CD4-positive, alpha-beta T cell treated with Interferon gamma for 1 hour (primary cell): Measurements from ENCODE around the gene SPTB.
A peak's percentile ranks its signal among the peaks of the same experiment; 100 is the strongest.

Experiments used
- DNase-seq: peaks from one replicate; pipeline ENCODE4 v3.0.0-alpha.2; 2020

SPTB gene

GRCh38 chr14:64784006-64784405 lies 95.7 kb downstream of the SPTB start:
- no peak for DNase-seq

GRCh38 chr14:64782196-64782595 lies 97.5 kb downstream of the SPTB start:
- no peak for DNase-seq

DNA sequence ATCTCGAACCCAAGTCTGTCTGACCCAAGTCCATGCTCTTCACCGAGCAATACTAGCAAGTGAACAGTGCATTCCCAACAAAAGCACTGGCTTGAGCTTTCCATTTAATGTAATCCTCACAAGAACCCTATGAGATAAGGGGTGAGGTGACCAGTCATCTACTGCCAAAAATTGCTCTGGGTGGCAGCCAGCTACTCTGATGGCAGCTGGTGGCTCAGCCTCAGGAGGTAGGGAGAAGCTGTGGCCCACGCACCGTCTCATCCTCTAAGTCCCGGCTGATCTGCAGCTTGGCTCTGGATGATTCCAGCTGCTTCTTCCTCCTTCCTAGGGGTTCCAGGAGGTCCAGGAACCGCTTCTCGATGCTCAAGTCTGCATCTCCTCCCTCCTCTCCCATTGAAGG lies 100.2 kb downstream of the SPTB start:
- DNase-seq: no peak

DNA sequence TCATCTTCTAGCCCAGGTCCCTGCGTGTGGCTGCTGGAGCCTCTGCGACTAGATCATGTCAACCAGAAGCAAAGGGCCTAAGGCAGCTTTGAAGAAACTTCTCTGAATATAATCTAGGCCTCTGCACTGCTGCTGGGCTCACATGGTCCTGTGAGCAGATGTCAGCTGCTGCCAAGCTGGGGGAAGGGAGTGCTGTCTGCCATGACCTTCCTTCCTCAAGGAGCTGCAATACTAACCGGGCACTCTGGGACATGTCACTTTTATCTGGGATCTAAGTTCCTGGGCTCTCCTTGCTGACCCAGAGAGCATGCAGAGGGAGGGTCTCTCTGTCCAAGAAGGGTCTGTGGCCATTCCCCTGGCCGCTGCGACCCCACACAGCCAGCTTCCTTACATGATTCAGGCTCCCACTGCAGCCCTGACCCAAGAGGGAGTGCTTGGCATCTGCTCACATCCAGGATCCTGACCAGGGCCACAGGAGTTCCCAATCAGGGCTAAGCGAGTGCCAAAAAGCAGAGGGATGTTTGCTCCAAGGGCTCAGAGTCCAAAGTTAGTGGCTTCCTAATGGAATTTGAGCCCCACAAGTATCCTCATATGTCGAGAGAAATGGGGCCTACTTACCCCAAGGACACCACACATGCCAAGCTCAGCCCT lies 101.5 kb downstream of the SPTB start:
- DNase-seq: no peak

GRCh38 chr14:64777461-64777860 lies 102.2 kb downstream of the SPTB start:
- DNase-seq: no peak

- no peak for DNase-seq
These were observed 104.5 kb downstream of the SPTB start for GRCh38 chr14:64775081-64775777.

DNA sequence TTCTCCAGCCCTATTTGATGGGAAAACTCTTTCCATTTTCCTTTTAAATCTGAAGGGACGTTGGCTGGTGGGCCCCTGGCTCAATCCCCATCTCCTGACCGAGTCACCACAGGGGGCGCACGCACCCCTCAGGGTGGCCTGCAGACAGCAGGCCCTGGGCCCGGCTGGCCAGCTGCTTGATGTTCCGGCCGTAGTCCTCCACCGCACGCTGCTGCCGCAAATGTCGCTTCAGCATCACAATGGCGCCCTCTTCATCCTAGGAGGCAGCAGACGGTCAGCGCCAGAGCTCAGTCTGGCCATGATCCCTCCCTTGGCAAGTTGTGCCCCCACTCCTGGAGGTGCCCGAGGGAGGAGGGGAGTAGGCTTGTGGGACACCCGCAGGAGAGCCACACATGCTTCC lies 105.4 kb downstream of the SPTB start:
- DNase-seq: no peak

- DNase-seq: no peak
These were observed 106.1 kb downstream of the SPTB start for GRCh38 chr14:64773577-64773976.

DNA sequence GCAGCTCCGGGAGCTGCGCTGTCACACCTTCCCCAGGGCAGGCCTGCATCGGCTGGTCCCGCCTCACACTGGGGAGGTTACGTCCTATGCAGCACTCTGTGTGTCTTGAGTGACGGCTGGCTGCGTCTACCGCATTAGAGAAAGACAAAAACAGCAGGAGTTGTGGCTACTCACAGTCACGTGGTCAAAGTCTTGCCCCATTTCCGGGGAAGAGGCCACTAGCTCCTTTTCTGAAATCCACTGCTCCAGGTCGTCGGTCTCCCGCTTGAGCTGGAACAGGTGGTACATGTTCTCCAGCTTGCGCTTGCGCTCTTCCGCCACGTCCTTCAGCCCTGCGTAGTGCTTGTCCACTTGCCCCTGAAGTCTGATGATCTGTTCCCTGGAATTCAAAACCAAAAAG lies 106.7 kb downstream of the SPTB start:
- DNase-seq: no peak

GRCh38 chr14:64772397-64772950 lies 107.2 kb downstream of the SPTB start:
- DNase-seq: no peak

GRCh38 chr14:64771161-64771560 lies 108.5 kb downstream of the SPTB start:
- DNase-seq: no peak

GRCh38 chr14:64770751-64771150 lies 109.0 kb downstream of the SPTB start:
- DNase-seq: no peak

DNA sequence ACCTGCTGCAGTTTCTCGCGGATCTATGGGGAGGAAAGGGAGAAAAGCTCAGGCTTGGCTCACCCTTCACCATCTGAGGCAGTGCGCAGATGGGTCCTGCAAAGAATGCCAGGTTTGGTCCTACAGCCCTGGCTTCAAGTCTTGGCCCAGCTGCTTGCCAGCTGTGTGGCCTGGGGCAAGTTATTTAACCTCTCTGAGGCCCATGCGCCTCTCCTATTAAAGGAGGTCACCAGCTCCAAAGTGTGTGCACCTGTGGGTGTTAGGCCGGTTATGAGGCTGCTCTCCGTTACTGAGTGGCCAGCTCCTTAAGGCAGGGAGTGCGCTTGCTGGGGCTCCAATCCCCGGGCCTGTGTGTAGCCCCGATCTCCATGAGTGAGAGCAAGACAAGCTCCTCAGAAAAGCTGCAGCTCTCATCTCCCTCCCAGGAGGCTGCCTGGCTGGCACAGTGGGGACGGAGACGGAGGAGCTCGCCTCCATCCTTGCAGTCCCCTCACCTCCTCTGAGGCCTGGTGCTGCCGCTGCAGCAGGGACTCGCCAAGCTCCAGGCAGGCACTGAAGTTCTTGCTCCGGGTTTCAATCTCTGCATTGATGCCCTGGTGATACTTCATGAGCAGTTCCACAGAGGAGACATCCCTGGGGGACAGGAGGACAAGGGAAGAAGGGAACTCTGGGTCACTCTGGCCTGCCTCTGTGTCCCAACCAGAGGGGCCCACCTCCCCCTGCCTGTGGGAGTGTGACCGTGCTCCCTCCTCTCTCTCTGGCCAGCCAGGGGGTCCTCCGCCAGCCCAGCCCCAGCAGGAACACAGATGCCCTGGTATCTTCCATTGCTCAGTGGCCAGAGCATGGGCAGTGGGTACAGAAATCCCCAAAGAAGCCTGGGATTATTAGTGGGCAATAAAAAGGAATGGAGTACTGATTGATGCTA lies 110.3 kb downstream of the SPTB start:
- DNase-seq: no peak

- no peak for DNase-seq
These were observed 111.2 kb downstream of the SPTB start for GRCh38 chr14:64768401-64769095.

DNA sequence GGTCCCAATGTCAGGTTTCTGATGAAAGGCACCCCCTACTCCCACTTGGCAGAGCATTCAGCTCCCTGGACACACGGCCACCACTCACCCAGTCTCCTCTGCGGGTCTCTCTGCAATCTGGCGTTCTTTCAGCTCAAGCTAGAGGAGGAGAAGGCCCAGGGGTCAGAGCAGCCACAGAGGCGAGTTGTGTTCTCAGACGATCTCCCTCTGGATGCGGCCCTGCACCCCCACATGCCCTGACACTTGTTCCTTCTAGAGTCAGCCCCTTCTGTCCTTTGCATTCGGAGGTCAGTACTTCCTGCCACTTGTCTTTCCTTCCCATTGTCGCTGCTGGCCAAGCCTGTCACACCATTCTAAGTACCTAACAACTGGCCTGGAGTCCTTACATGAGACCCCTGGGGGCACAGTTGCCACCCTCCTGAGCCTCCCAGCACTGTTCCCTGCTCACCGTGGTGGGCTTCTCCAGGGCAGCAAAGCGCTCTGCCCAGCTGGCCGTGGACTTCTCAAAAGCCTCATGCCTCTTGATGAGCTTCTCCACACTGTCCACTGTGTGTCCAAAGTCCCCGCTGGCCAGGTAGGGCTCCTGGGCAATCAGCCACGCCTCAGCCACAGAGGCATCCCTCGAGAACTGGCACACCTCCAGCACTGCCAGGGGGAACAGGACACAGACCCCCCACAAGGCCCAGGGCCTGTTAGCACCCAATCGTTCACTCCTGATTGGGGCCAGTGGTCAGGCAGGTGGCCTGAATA lies 112.3 kb downstream of the SPTB start:
- DNase-seq: no peak

GRCh38 chr14:64766430-64767151 lies 113.1 kb downstream of the SPTB start:
- DNase-seq: no peak

- no peak for DNase-seq
These were observed 113.9 kb downstream of the SPTB start for GRCh38 chr14:64765740-64766302.

DNA sequence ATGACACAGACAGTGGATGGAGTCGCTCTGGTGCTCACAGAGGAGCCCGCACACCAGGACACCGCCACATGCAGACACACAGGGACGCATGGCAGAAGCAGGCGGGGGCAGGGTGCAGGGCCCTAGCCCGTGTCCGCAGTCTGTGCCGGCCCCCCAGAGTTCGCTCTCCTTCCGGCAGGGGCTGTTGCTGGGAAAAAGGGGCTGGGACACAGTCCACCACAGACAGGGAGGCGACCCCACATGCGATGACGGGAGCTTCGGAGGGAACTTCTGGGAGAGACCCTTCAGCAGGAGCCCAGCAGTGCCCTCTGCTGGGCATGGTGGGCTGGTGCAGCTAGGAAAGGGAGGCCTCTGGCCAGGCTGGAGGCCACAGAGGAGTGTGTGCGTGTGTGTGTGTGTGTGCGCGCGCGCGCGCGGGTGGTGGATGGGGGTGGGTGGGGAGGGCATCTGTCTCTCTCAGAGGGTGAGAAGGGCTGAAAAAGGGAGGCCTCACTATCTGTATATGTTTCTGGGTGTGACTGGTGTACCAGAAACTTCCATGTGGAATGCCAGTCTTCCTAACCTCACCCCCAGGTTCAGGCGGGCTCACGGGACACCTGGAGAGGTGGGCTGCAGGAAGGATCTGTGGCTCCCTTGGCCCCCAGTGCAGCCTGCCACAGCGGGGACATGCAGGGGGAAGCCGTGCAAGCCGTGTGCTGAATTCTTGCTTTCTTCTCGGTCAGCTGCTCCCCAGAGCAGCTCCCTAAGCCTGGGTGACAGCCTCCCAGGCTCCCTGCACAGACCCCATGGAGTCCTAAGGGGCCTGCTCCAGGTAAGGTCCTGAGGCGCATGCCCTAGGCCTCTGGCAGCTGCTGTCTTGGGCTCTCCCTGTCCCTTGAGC lies 114.8 kb downstream of the SPTB start:
- DNase-seq: peak; percentile 69

DNA sequence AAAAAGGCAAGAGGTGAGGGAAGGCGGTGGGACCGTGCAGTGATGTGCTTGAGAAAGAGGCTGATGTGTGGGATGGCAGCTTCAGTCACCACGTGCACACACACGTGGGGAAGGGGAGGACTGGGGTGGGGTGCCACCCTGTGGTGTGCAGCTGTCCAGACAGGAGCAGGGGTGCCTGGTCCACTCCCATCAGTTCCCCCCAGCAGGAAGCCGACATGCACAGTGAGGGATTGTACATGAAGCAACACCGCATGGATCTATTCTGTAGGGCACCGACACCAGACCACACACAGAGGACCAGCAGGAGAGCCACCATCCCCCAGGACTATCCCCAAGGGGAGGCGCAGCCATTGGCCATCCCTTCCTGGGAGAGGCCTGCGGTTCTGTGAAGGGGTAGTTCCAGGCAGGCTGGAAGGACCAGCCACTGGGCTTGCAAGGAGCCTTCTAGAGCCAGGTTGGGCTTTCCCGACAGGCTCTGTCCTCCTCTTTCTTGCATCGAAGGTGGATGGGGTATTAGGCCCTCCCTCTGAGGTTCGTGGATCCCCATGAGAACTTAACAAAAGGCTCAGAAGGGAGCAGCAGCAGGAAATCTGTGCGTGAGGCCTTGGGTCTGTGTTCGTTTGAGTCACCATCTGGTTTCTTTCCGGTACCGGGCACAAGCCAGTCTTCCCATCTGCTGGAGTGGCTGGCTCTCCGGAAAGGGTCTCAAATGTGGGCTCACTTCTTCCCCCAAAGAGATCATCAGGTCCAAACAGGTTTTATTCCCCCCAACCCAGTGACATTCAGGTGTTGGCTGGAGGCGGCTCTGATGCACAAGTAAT lies 115.7 kb downstream of the SPTB start:
- DNase-seq: no peak
